ENCODE results near the gene OPTC. TPM values are rescaled to one million over a fixed set of nuclear protein-coding genes. Genes with fewer than 3 reads are reported as not detected.

The OPTC gene
- polyA plus RNA-seq, 1 donor: not detected

- DNase-seq: no peak
- H3K9me3 ChIP-seq (ENCODE audit: control insufficient read depth, low read depth, low read length): no peaks in the 10 kb centered on the region
- H3K4me1 ChIP-seq (ENCODE audit: control insufficient read depth, insufficient read depth, low read length): no peaks in the 10 kb centered on the region
- H3K4me3 ChIP-seq (ENCODE audit: low read length): no peak overlapping the region
- H3K27me3 ChIP-seq (ENCODE audit: control insufficient read depth, insufficient read depth, low read length): no peaks in the 10 kb centered on the region
- H3K27ac ChIP-seq (ENCODE audit: low read length): no peak overlapping the region
- H3K36me3 ChIP-seq (ENCODE audit: control insufficient read depth, insufficient read depth, low read length): no peaks in the 10 kb centered on the region
- no CpG with 5 or more reads among the region's 18 CpGs for WGBS (ENCODE audit: insufficient coverage, low lambda C conversion rate)
Measured at GRCh38 chr1:203454986-203455471, 38.9 kb upstream of the OPTC start.

- H3K9me3 ChIP-seq (ENCODE audit: control insufficient read depth, low read depth, low read length): no peaks in the 10 kb centered on the region
- H3K27me3 ChIP-seq (ENCODE audit: control insufficient read depth, insufficient read depth, low read length): no peaks in the 10 kb centered on the region
- no peak overlapping the region for H3K27ac ChIP-seq (ENCODE audit: low read length)
- DNase-seq: no peak
- WGBS (ENCODE audit: insufficient coverage, low lambda C conversion rate): no CpG with 5 or more reads among the region's 3 CpGs
- no peak overlapping the region for H3K4me3 ChIP-seq (ENCODE audit: low read length)
- no peaks in the 10 kb centered on the region for H3K4me1 ChIP-seq (ENCODE audit: control insufficient read depth, insufficient read depth, low read length)
- H3K36me3 ChIP-seq (ENCODE audit: control insufficient read depth, insufficient read depth, low read length): no peaks in the 10 kb centered on the region
Measured at GRCh38 chr1:203455706-203456105, 38.2 kb upstream of the OPTC start.

DNA sequence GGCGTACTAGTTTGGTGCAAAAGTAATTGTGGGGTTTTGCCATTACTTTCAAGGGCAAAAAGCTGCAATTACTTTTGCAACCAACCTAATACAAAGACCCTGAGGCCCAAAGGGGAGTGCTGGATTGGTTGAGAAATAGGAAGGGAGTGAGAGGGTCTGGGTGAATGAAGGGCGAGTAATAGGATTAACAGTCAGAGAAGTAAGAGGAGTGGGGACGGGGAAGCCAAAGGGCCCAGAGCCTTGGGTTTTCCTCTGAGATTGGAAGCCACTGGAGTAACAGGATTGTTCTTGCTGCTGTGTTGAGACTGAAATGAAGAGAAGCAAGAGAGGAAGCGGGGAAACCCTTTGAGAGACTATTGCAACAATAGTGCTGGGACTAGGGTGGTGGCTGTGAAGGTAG is 37.4 kb upstream of the OPTC start:
- H3K4me3 ChIP-seq (ENCODE audit: low read length): no peak overlapping the region
- no peaks in the 10 kb centered on the region for H3K4me1 ChIP-seq (ENCODE audit: control insufficient read depth, insufficient read depth, low read length)
- H3K27me3 ChIP-seq (ENCODE audit: control insufficient read depth, insufficient read depth, low read length): no peaks in the 10 kb centered on the region
- no peaks in the 10 kb centered on the region for H3K9me3 ChIP-seq (ENCODE audit: control insufficient read depth, low read depth, low read length)
- no CpG with 5 or more reads among the region's 4 CpGs for WGBS (ENCODE audit: insufficient coverage, low lambda C conversion rate)
- no peak overlapping the region for H3K27ac ChIP-seq (ENCODE audit: low read length)
- H3K36me3 ChIP-seq (ENCODE audit: control insufficient read depth, insufficient read depth, low read length): no peaks in the 10 kb centered on the region
- DNase-seq: no peak

DNA sequence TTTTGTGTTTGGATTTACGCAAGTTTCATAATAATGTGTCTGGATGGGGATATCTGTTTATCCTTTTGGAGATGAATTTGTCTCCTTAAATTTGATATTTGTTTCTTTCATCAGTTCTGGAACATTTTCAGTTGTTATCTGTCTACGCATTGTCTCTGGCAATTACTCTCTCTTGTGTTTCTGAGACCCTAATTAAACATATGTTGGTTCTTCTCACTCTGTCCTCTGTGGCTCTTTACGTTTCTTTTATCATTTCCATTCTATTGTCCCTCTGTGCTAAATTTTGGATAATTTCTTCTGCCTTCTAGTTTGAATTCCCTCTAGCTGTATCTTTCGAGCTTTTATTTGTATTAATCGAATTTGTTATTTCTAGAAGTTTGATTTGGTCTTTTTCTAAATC is 35.9 kb upstream of the OPTC start:
- H3K4me3 ChIP-seq (ENCODE audit: low read length): no peak overlapping the region
- 85% methylated on average over 5 of the region's 5 CpGs for WGBS (ENCODE audit: insufficient coverage, low lambda C conversion rate)

DNA sequence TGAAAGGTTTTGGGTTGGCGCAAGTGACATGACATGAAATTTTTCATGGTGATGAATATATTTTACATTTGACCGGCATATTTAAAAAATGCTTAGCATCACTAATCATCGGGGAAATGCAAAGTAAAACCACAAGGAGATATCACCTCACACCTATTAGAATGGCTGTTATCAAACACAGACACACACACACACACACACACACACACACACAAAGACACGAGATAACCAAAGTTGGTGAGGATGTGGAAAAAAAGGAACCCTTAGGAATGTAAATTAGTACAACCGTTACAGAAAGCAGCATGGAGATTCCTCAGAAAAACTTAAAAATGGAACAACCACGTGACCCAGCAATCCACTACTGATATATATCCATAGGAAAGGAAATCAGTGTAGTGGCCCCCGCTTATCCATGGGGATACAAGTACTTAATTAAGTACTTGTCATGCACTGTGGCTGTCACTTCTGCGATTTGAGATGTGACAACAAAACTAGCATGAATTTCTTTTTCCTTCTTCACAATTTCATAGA is 34.2 kb upstream of the OPTC start:
- 100% methylated on average over 1 of the region's 8 CpGs for WGBS (ENCODE audit: insufficient coverage, low lambda C conversion rate)
- Histone ChIP-seq H3K4me3 (ENCODE audit: low read length) (no peak overlapping the region), H3K36me3 (ENCODE audit: control insufficient read depth, insufficient read depth, low read length) (no peaks in the 10 kb centered on the region), H3K4me1 (ENCODE audit: control insufficient read depth, insufficient read depth, low read length) (no peaks in the 10 kb centered on the region), H3K9me3 (ENCODE audit: control insufficient read depth, low read depth, low read length) (no peaks in the 10 kb centered on the region), H3K27me3 (ENCODE audit: control insufficient read depth, insufficient read depth, low read length) (no peaks in the 10 kb centered on the region), H3K27ac (ENCODE audit: low read length) (no peak overlapping the region)
- no peak for DNase-seq

More for the DNA sequence above, 35.9 kb upstream of the OPTC start:
- Histone ChIP-seq H3K27ac (ENCODE audit: low read length) (no peak overlapping the region), H3K36me3 (ENCODE audit: control insufficient read depth, insufficient read depth, low read length) (no peaks in the 10 kb centered on the region), H3K27me3 (ENCODE audit: control insufficient read depth, insufficient read depth, low read length) (no peaks in the 10 kb centered on the region), H3K4me1 (ENCODE audit: control insufficient read depth, insufficient read depth, low read length) (no peaks in the 10 kb centered on the region), H3K9me3 (ENCODE audit: control insufficient read depth, low read depth, low read length) (no peaks in the 10 kb centered on the region)
- DNase-seq: no peak

DNA sequence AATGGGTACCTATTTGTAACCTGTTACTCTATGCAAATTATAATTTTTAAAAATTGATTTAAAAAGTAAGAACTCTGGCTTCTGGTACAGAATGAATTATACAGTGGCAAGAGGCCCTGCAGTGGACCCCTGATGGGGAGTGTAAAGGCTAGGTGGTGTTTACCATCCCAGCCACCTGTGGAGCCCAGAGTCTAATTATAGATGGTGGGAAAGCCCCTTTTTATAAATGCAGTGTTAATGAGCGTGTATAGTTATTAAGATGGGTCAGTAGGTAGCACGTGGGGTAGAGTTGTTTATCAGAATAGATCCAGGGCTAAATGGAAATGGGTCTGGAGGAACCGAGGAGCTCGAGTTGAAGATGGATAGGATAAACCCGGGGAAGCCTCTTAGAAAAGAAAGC is 32.2 kb upstream of the OPTC start:
- WGBS (ENCODE audit: insufficient coverage, low lambda C conversion rate): 50% methylated on average over 3 of the region's 5 CpGs
- no peak overlapping the region for H3K27ac ChIP-seq (ENCODE audit: low read length)
- no peaks in the 10 kb centered on the region for H3K9me3 ChIP-seq (ENCODE audit: control insufficient read depth, low read depth, low read length)
- no peaks in the 10 kb centered on the region for H3K27me3 ChIP-seq (ENCODE audit: control insufficient read depth, insufficient read depth, low read length)
- no peak overlapping the region for H3K4me3 ChIP-seq (ENCODE audit: low read length)
- no peak for DNase-seq
- H3K36me3 ChIP-seq (ENCODE audit: control insufficient read depth, insufficient read depth, low read length): no peaks in the 10 kb centered on the region
- peaks cover 10% of the 10 kb centered on the region for H3K4me1 ChIP-seq (ENCODE audit: control insufficient read depth, insufficient read depth, low read length)

DNA sequence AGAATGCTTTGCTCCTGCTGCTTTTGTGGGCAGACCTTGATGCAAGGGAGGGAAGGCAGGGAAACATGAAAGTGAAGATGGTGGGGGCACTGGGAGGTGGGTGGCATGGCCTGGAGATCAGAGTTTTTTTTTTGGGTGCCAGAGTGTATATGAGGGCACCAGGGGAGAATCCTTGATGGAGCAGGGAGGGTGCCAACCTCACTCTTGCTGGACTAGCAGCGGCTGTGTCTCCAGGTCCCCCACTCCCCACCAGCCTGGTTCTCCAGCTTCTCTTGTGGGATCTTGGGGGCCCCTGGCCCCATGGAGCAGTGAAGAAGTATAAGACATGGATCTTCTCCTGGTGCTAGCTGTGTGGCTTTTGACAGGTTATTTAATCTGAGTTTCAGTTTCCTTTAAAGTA is 31.8 kb upstream of the OPTC start:
- Histone ChIP-seq H3K27me3 (ENCODE audit: control insufficient read depth, insufficient read depth, low read length) (no peaks in the 10 kb centered on the region), H3K9me3 (ENCODE audit: control insufficient read depth, low read depth, low read length) (no peaks in the 10 kb centered on the region), H3K36me3 (ENCODE audit: control insufficient read depth, insufficient read depth, low read length) (no peaks in the 10 kb centered on the region), H3K4me1 (ENCODE audit: control insufficient read depth, insufficient read depth, low read length) (peaks cover 10% of the 10 kb centered on the region), H3K4me3 (ENCODE audit: low read length) (no peak overlapping the region), H3K27ac (ENCODE audit: low read length) (no peak overlapping the region)
- no peak for DNase-seq
- WGBS (ENCODE audit: insufficient coverage, low lambda C conversion rate): no CpG with 5 or more reads among the region's 1 CpG

DNA sequence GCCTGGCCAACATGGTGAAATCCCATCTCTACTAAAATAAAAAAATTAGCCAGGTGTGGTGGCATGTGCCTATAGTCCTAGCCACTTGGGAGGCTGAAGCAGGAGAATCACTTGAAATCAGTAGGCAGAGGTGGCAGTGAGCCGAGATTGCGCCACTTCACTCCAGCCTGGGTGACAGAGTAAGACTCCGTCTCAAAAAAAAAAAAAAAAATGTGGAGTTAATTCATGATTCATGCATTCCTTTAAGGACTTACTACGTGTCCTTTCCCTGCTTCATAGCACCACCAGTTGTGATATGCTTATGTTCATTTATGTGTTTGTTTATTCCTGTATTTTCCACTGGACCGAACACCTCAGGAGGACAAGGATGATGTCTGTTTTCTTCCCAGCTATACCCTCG is 31.1 kb upstream of the OPTC start:
- no peak for DNase-seq
- Histone ChIP-seq H3K9me3 (ENCODE audit: control insufficient read depth, low read depth, low read length) (no peaks in the 10 kb centered on the region), H3K27ac (ENCODE audit: low read length) (no peak overlapping the region), H3K4me1 (ENCODE audit: control insufficient read depth, insufficient read depth, low read length) (peaks cover 12% of the 10 kb centered on the region), H3K27me3 (ENCODE audit: control insufficient read depth, insufficient read depth, low read length) (no peaks in the 10 kb centered on the region), H3K36me3 (ENCODE audit: control insufficient read depth, insufficient read depth, low read length) (no peaks in the 10 kb centered on the region), H3K4me3 (ENCODE audit: low read length) (no peak overlapping the region)
- 81% methylated on average over 2 of the region's 6 CpGs for WGBS (ENCODE audit: insufficient coverage, low lambda C conversion rate)

DNA sequence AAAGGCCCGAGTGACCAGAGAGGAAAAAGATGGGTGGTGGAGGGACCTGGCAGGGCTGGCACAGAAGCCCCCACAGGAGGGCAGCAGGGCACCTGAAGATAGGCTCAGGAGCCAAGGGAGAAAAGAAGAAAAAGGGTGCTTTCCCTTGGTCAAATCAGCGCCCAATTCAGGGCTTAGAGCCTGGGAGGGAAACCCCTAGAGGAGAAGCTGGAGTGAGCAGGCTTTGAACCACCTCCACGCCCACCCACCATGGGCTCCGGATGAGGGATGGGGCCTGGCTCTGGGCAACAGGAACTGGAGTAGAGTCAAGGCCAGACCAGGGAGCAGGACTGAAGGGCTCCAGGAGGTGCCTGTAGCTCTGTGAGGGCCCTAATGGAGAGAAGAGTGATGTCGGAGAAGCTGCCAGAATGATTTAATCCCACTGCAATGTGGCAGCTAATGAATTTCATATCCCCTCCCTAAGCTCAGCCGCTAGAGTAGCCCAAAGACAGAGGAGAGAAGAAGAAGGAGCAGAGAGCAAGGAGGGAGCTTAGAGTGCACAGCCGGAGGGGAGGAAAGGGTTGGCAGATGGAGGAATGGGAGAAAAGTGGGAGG is 30.4 kb upstream of the OPTC start:
- DNase-seq: no peak
- Histone ChIP-seq H3K4me1 (ENCODE audit: control insufficient read depth, insufficient read depth, low read length) (peaks cover 18% of the 10 kb centered on the region), H3K27me3 (ENCODE audit: control insufficient read depth, insufficient read depth, low read length) (no peaks in the 10 kb centered on the region), H3K9me3 (ENCODE audit: control insufficient read depth, low read depth, low read length) (no peaks in the 10 kb centered on the region), H3K36me3 (ENCODE audit: control insufficient read depth, insufficient read depth, low read length) (no peaks in the 10 kb centered on the region), H3K4me3 (ENCODE audit: low read length) (no peak overlapping the region), H3K27ac (ENCODE audit: low read length) (no peak overlapping the region)
- 55% methylated on average over 1 of the region's 7 CpGs for WGBS (ENCODE audit: insufficient coverage, low lambda C conversion rate)

DNA sequence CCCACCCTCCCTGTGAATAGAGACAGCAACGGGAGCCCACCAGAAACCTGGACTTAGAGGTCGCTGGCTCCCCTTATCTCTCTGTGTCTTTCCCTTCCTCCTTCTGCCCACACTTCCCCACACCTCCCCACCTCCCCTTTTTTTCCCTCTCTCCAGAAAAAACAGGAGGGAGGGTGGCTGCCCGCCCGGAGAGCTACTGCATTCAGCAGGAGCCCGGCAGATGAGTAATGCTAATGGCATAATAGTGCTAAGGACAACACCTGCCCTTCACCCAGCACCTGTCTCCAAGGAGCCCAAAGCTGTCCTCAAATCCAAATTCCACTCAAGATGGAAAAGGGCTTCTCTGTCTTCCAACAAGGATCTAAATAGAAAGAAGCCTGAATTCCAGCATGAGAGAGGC is 29.7 kb upstream of the OPTC start:
- Histone ChIP-seq H3K27ac (ENCODE audit: low read length) (no peak overlapping the region), H3K36me3 (ENCODE audit: control insufficient read depth, insufficient read depth, low read length) (no peaks in the 10 kb centered on the region), H3K9me3 (ENCODE audit: control insufficient read depth, low read depth, low read length) (no peaks in the 10 kb centered on the region), H3K4me1 (ENCODE audit: control insufficient read depth, insufficient read depth, low read length) (peaks cover 23% of the 10 kb centered on the region), H3K27me3 (ENCODE audit: control insufficient read depth, insufficient read depth, low read length) (no peaks in the 10 kb centered on the region), H3K4me3 (ENCODE audit: low read length) (no peak overlapping the region)
- WGBS (ENCODE audit: insufficient coverage, low lambda C conversion rate): 20% methylated on average over 1 of the region's 5 CpGs
- no peak for DNase-seq

- no peak overlapping the region for H3K4me3 ChIP-seq (ENCODE audit: low read length)
- H3K27me3 ChIP-seq (ENCODE audit: control insufficient read depth, insufficient read depth, low read length): no peaks in the 10 kb centered on the region
- no peaks in the 10 kb centered on the region for H3K9me3 ChIP-seq (ENCODE audit: control insufficient read depth, low read depth, low read length)
- H3K36me3 ChIP-seq (ENCODE audit: control insufficient read depth, insufficient read depth, low read length): no peaks in the 10 kb centered on the region
- peaks cover 25% of the 10 kb centered on the region for H3K4me1 ChIP-seq (ENCODE audit: control insufficient read depth, insufficient read depth, low read length)
- no peak for DNase-seq
- no peak overlapping the region for H3K27ac ChIP-seq (ENCODE audit: low read length)
- WGBS (ENCODE audit: insufficient coverage, low lambda C conversion rate): no CpG with 5 or more reads among the region's 3 CpGs
Measured at GRCh38 chr1:203464743-203465142, 29.2 kb upstream of the OPTC start.
